Kidney (tissue), 14 donors: Measurements from ENCODE around the gene GABARAP. TPM values are rescaled to one million over a fixed set of nuclear protein-coding genes. Genes with fewer than 3 reads are reported as not detected.

Experiments
- DNase-seq, 5 donors: peaks; one replicate each; pipeline ENCODE4 v3.0.0-alpha.2; 2013 to 2020
- FAIRE-seq: peaks from 2 replicates; lab custom pipeline; 2012; peaks lifted over from hg19 to GRCh38; lab: Jason Lieb, UNC
- H3K27ac ChIP-seq, 2 donors: one replicate each; pipeline ENCODE4 v1.7.0; 2013; ENCODE audit warnings: low read depth in 2 of 2, low read length in 2 of 2, inconsistent platforms in 1 of 2
- H3K27me3 ChIP-seq: one replicate; pipeline ENCODE4 v1.7.1; 2013; ENCODE audit warnings: low read length, inconsistent platforms; ENCODE audit not compliant: control insufficient read depth, insufficient read depth
- H3K36me3 ChIP-seq, 3 donors: one replicate each; pipeline versions ENCODE4 v1.7.0 to v1.7.1; 2013; ENCODE audit warnings: low read length in 3 of 3, control low read depth in 1 of 3, inconsistent platforms in 1 of 3; ENCODE audit not compliant: insufficient read depth in 3 of 3, control insufficient read depth in 2 of 3
- H3K4me1 ChIP-seq, 3 donors: one replicate each; pipeline versions ENCODE4 v1.7.0 to v1.7.1; 2013; ENCODE audit warnings: low read length in 3 of 3, inconsistent platforms in 1 of 3, low read depth in 1 of 3; ENCODE audit not compliant: control insufficient read depth in 2 of 3, insufficient read depth in 2 of 3
- H3K4me3 ChIP-seq, 3 donors: one replicate each; pipeline versions ENCODE4 v1.7.0 to v1.8.1; 2013; ENCODE audit warnings: low read length in 3 of 3, control low read depth in 1 of 3, inconsistent platforms in 1 of 3
- H3K9ac ChIP-seq, 3 donors: one replicate each; pipeline versions ENCODE4 v1.7.0 to v1.7.1; 2013; ENCODE audit warnings: low read length in 3 of 3, control low read depth in 1 of 3, inconsistent platforms in 1 of 3
- H3K9me3 ChIP-seq, 3 donors: one replicate each; pipeline versions ENCODE4 v1.7.0 to v1.7.1; 2013; ENCODE audit warnings: low read length in 3 of 3, control low read depth in 1 of 3, inconsistent platforms in 1 of 3; ENCODE audit not compliant: control insufficient read depth in 2 of 3, insufficient read depth in 1 of 3
- intact Hi-C: fragments of 100-400 bp; cut with DNase I; formaldehyde crosslinking; loops from one replicate; pipeline ENCODE4 v1.11.1; 2022
- polyA plus RNA-seq: library from polyadenylated mRNA; stranded (reverse); fragments of 350-450 nt; fragmentation: Illumina TruSeq; extraction: RNeasy Lipid Tissue Mini Kit (QIAGEN cat#74804); gene quantifications from one replicate; pipeline ENCODE4 v1.2.3, GENCODE V29; 2014; ENCODE audit warnings: low read depth, low replicate concordance; ENCODE audit not compliant: insufficient read depth
- total RNA-seq: library from RNA; stranded (reverse); fragmentation: NEBNext Ultra II Directional; extraction: Animal tissue kit (Norgen Biotek cat#: 25700); gene quantifications from one replicate; pipeline ENCODE4 v1.2.1, GENCODE V29; 2021
- TF ChIP-seq, protein P1 (sequence below): IDR thresholded peaks from 3 replicates; pipeline ENCODE4 v1.5.1; 2012; ENCODE audit warnings: mild to moderate bottlenecking, moderate library complexity, borderline replicate concordance; ENCODE audit not compliant: insufficient read depth; ENCODE audit errors: extremely low read depth
- donor health status: control.
- donor health status: control.
- donor health status: control.
- donor health status: control.
- donor health status: control.
- donor health status: DM: yes; HTN: yes; CAD: no.
- donor health status: Normal renal cell carcinoma (clear cell type).

The GABARAP gene
- total and polyA plus RNA-seq, 2 donors from 2014 or later, result 477 to 1,483 TPM

- intact Hi-C loops, result no loop called here
- Histone ChIP-seq H3K9ac (no peak overlapping the region), H3K27ac (no peak overlapping the region), H3K4me1 (peaks cover 0 to 16% (median 6%) of the 10 kb centered on the region in 3 donors), H3K4me3 (no peak overlapping the region), H3K9me3 (no peaks in the 10 kb centered on the region), H3K27me3 (no peaks in the 10 kb centered on the region), H3K36me3 (peaks cover 0 to 45% (median 20%) of the 10 kb centered on the region in 3 donors)
- TF ChIP-seq, protein P1, sequence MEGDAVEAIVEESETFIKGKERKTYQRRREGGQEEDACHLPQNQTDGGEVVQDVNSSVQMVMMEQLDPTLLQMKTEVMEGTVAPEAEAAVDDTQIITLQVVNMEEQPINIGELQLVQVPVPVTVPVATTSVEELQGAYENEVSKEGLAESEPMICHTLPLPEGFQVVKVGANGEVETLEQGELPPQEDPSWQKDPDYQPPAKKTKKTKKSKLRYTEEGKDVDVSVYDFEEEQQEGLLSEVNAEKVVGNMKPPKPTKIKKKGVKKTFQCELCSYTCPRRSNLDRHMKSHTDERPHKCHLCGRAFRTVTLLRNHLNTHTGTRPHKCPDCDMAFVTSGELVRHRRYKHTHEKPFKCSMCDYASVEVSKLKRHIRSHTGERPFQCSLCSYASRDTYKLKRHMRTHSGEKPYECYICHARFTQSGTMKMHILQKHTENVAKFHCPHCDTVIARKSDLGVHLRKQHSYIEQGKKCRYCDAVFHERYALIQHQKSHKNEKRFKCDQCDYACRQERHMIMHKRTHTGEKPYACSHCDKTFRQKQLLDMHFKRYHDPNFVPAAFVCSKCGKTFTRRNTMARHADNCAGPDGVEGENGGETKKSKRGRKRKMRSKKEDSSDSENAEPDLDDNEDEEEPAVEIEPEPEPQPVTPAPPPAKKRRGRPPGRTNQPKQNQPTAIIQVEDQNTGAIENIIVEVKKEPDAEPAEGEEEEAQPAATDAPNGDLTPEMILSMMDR, result no peak
- DNase-seq, result no peak
- no peak for FAIRE-seq
These were observed 12.7 kb downstream of the GABARAP start for GRCh38 chr17:7229504-7229903.

DNA sequence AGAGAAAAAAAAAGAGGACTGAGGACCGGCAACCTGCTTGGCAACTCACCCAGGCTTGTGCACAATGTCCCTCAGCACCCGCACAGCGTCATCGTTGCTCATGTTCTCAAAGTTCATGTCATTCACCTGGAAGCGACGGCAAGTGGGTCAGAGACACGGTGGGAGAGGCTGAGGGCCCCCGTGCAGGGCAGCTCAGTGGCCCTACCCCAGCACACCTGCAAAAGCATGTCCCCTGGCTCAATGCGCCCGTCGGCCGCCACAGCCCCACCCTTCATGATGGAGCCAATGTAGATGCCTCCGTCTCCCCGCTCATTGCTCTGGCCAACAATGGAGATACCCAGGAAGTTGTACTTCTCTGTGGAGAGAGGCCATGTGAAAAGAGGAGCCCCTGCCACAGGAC is 13.3 kb downstream of the GABARAP start:
- TF ChIP-seq, protein P1, result no peak
- peaks cover 0 to 49% (median 23%) of the 10 kb centered on the region in 3 donors for H3K36me3 ChIP-seq
- no peak overlapping the region for H3K27ac ChIP-seq
- peaks cover 0 to 16% (median 6%) of the 10 kb centered on the region in 3 donors for H3K4me1 ChIP-seq
- H3K9me3 ChIP-seq, result no peaks in the 10 kb centered on the region
- no peak for FAIRE-seq
- no peaks in the 10 kb centered on the region for H3K27me3 ChIP-seq
- no peak overlapping the region for H3K4me3 ChIP-seq
- intact Hi-C loops, result no loop called here
- DNase-seq, result no peak
- no peak overlapping the region for H3K9ac ChIP-seq

DNA sequence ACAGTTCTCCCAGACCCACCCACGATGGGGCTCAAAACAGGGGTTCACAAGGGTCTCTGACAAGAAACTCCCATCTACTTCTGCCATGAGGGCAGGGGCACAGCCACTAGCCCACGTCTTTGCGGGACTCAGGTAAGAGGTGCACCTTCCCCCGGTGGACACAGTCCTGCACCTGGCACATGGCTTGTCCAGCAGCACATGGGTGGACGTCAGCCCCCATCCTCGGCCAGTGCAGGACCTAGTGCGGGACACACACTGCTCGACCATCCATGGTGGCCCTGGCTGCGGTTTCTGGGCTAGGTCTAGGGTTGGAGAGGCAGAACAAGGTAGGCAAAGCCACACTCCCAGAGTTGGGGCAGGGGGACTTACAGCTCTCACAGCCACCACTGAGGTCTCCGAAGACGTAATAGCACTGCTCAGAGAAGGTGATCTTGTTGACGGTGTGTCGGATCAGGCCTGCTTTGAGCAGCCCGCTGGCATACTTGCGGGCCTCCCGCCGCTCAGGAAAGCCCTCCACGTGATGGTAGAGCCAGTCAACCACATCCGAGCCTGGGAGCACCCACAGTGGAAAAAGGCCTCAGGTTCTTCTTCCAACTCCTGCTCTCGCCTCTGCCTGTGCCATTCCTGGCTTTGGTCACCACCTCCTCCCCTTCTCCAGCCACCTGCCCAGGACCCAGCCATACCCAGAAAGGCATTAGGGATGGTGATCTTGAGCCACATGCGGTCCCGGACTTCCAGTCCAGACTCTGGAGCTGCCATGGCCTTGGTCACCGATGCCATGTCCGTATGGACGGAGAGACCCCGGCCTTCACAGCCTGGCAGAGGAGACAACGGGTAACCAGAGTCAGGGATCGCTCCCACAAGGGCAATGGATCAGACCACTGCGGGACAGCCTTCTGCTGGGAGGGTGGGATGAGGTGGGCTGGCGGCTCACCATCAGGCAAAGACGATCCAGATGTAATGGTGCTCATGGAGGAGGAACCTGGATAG is 15.2 kb downstream of the GABARAP start:
- no peak for FAIRE-seq
- no peak overlapping the region for H3K4me3 ChIP-seq
- TF ChIP-seq, protein P1, result no peak
- H3K4me1 ChIP-seq, result peaks cover 0 to 16% (median 2%) of the 10 kb centered on the region in 3 donors
- H3K36me3 ChIP-seq, result peaks cover 5 to 68% (median 40%) of the 10 kb centered on the region in 3 donors
- peak overlapping the region; percentile 18 to 34 for H3K27ac ChIP-seq
- no peaks in the 10 kb centered on the region for H3K9me3 ChIP-seq
- intact Hi-C loops, result no loop called here
- H3K9ac ChIP-seq, result no peak overlapping the region
- H3K27me3 ChIP-seq, result no peaks in the 10 kb centered on the region
- DNase-seq, result peak in 2 of 5 donors; percentile 35 to 75
